GM06990 (cell line): ENCODE data around the gene KIF2A.

Experiments
- DNase-seq: peaks from one replicate; pipeline ENCODE4 v3.0.0-alpha.2; 2011; ENCODE audit not compliant: insufficient read length; ENCODE audit errors: extremely low read depth
- H3K27me3 ChIP-seq: replicated peaks from 2 replicates; pipeline ENCODE4 v1.6.0; 2011; ENCODE audit warnings: low read length; ENCODE audit not compliant: control insufficient read depth, insufficient read depth
- H3K36me3 ChIP-seq: 2 replicates; pipeline ENCODE4 v1.5.1; 2011; ENCODE audit warnings: low read length; ENCODE audit not compliant: control insufficient read depth, insufficient read depth
- H3K4me3 ChIP-seq: replicated peaks from 2 replicates; pipeline ENCODE4 v1.5.1; 2011; ENCODE audit warnings: low read depth, mild to moderate bottlenecking, control low read depth, low read length
- CTCF ChIP-seq: IDR thresholded peaks from 2 replicates; pipeline ENCODE4 v1.5.1; 2011; ENCODE audit warnings: low read length, control low read depth, mild to moderate bottlenecking, inconsistent platforms; ENCODE audit not compliant: insufficient read depth, poor library complexity, severe bottlenecking

The KIF2A gene

DNA sequence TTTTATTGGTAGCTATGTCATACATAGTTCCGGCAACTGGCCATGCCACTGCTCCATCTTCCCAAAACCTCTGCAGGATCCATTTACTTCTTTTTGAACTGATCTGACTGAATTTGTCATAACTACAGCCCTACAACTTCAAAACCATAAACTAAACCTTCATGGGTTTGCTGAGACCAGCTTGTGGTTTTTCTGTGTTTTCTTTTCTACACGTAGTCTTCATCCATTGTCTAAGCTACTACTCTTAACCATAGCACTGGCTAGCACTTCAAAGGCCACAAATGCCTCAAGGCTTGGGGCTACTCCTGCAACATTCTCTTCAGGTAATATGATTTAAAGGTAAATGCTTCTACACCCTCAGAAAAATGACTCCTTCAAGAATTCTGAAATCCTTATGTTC lies 9.0 kb upstream of the KIF2A start:
- no peak overlapping the region for H3K4me3 ChIP-seq

DNA sequence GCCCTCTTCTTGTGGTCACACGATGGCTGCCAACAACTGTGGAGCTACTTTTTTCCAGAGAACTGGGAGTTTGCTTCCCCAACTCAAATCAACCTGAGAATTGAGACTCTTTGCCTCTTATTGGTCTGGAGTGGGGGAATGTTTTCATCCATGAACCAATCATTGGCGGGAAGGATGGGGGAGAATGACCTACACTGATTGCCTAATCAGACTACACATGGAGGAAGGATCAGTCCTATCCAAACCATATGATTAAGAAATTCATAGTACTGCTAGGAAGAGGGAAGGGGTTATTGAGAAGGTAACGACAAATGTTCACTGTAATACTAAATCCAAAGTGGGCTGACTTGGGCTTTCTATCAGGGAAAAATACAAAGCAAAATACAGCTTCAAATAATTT lies 7.9 kb upstream of the KIF2A start:
- no peak for TF ChIP-seq CTCF
- DNase-seq: no peak
- Histone ChIP-seq H3K4me3 (no peak overlapping the region), H3K36me3 (no peaks in the 10 kb centered on the region), H3K27me3 (no peaks in the 10 kb centered on the region)

More for the DNA sequence above, 9.0 kb upstream of the KIF2A start:
- TF ChIP-seq CTCF: no peak
- no peaks in the 10 kb centered on the region for H3K36me3 ChIP-seq
- DNase-seq: no peak
- no peaks in the 10 kb centered on the region for H3K27me3 ChIP-seq

DNA sequence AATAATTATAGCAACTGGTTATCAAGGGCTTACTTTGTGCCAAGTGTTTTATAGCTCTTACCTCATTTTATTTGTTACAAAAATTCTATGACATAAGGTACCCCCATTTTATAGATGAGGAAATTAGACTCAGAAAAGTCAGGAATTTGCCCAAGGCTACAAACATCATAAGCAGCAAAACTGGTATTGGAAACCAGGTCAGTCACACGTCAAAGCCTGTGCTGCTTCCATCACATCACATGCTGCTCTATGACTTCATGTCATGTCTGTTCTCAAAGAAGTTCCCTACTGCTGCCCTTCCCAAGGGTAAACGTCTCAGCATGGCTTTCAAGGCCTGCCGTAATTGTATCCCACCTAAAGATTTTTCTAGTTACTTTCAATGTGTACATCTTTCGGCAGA lies 6.9 kb upstream of the KIF2A start:
- no peaks in the 10 kb centered on the region for H3K27me3 ChIP-seq
- no peak for DNase-seq
- H3K4me3 ChIP-seq: no peak overlapping the region
- TF ChIP-seq CTCF: no peak
- no peaks in the 10 kb centered on the region for H3K36me3 ChIP-seq

DNA sequence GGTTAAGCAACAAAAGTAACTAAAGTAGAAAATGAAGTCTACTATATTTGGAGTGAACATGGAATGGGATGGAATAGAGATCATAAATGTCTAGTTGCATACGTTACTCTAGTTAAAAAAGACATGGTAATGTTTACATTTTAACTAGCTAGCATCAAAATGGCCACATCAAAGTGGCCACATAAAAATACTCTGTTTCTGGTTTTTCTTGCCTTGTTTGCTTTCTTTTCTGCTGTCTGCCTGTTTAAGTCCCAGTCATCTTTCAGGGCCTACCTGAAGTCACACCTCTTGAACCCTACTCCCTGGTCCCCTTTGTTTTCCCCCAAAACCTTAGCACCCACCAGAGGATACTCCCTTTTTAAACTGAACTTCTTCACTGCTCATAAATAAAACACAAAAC lies 6.4 kb upstream of the KIF2A start:
- DNase-seq: no peak
- no peaks in the 10 kb centered on the region for H3K27me3 ChIP-seq
- H3K4me3 ChIP-seq: no peak overlapping the region
- no peaks in the 10 kb centered on the region for H3K36me3 ChIP-seq
- no peak for TF ChIP-seq CTCF

DNA sequence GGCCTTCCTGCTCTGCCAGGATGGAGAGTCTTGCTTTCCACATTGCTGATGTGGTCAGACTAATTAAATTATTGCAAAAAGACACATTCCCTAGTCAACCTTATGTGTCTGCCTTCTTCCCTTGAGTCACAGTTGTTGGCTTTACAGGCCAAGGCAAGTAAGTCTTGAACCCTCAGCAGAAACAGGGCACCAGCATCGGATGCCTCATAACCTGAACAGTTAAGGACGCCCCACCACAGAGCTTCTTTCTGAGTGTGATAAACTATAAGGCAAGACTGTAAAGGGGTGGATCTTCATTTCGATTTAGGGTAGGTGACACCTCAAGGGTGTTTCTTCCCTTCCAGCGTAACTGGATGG lies 670 bp upstream of the KIF2A start:
- no peaks in the 10 kb centered on the region for H3K27me3 ChIP-seq
- DNase-seq: no peak
- no peaks in the 10 kb centered on the region for H3K36me3 ChIP-seq
- peak overlapping the region; percentile 46 for H3K4me3 ChIP-seq
- no peak for TF ChIP-seq CTCF

- H3K27me3 ChIP-seq: no peaks in the 10 kb centered on the region
- H3K4me3 ChIP-seq: peak overlapping the region; percentile 90
- TF ChIP-seq CTCF: no peak
- H3K36me3 ChIP-seq: no peaks in the 10 kb centered on the region
- no peak for DNase-seq
Observed at GRCh38 chr5:62306323-62306895, 403 bp downstream of the KIF2A start.
